Measurements from ENCODE around the gene MYRF.

Gene MYRF

GRCh38 chr11:61778357-61778886, 26.0 kb downstream of the MYRF start:
- DNase-seq, result no peak

- no peak for DNase-seq
These were observed 26.6 kb downstream of the MYRF start for GRCh38 chr11:61778920-61779650.

DNA sequence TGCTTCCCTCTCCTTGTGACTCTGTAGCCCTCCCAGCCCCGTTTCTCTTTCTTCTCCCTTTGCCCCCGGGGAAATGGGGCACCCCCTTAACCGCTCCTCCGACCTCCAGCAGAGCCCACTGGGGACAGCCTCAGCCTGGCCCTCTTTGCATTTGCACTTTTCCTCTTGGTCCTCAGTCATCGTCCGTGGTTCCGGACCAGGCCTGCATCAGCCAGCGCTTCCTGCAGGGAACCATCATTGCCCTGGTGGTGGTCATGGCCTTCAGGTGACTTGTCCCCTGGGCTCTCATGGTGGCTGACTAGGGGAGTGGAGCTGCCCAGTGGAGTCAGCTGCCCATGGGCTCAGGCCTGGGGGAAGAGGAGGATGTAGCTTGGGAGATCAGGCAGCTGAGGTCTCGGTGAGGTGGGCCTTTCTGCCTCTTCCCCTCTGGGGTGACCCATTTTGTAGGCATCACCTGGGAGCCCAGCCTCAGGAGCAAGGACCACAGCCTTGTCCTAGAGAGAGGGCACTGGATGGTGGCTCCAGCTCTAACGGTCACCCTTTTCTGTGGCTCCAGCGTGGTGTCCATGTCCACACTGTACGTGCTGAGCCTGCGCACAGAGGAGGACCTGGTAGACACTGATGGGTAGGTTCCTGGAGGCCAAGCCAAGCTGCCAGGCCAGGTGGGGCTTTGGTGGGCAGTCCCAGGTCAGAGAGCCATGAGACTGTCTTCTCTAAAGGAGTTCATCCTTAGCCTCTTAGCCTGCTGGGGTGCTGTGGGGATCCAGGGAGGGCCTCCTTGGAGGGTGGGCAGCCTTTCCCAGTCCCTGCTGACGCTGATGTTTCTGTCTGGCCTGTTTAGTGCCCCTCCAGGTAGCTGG, 27.5 kb downstream of the MYRF start:
- no peak for DNase-seq

GRCh38 chr11:61780581-61781162, 28.2 kb downstream of the MYRF start:
- no peak for DNase-seq

GRCh38 chr11:61781585-61781984, 29.1 kb downstream of the MYRF start:
- no peak for DNase-seq

- no peak for DNase-seq
These were observed 29.9 kb downstream of the MYRF start for GRCh38 chr11:61782299-61782698.

GRCh38 chr11:61782841-61783240, 30.4 kb downstream of the MYRF start:
- no peak for DNase-seq

DNA sequence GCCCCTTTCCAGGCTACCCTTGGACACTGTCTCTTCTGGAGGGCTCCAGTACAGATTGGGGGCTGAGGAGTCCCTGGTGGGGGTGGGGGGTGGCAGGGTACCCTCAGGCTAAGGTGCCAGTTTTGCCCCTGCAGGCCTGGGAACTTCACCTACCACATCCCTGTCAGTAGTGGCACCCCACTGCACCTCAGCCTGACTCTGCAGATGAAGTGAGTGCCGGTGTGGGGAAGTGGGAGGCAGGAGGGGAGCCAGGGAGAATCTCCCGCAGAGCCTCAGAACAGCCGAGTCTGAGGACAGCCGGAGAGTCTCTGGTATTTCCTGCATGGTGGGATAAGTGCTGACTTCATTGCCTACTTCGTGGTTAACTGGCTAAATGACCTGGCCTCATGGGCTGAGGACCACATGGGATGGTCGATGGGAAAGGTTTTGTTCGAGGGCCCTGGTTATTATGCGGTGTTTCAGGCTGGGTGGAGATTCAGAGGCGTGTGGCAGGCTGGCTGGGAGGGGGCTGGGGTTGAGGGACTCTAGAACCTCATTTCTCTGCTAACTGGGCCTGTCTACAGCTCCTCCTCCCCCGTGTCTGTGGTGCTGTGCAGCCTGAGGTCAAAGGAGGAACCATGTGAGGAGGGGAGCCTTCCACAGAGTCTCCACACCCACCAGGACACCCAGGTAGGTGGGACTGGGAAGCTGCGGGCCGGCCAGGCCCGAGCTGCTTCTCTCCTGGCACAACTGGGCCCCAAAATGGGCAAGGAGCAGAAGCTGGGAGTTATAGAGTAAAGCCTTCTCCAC, 31.5 kb downstream of the MYRF start:
- DNase-seq, result no peak

DNA sequence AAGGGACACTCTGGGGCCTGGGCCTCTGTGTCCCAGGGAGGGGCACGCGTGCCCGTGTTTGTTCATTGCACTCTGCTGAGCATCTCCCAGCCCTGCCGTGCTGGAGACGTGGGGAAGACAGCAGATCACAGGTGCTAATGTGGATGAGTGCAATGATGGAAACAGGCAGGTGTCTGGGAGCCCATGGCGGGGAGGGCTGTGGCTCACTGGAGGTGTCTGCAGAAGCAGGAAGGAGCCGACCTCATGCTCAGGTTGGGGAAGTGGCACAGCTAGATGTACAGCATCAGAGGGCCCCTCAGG, 32.0 kb downstream of the MYRF start:
- DNase-seq, result no peak

GRCh38 chr11:61785837-61786402, 33.5 kb downstream of the MYRF start:
- DNase-seq, result no peak

GRCh38 chr11:61787928-61788491, 35.6 kb downstream of the MYRF start:
- DNase-seq, result peak in 1 of 2 experiments; percentile 26

GRCh38 chr11:61791737-61792309, 39.4 kb downstream of the MYRF start:
- peak; percentile 43 to 61 for DNase-seq

DNA sequence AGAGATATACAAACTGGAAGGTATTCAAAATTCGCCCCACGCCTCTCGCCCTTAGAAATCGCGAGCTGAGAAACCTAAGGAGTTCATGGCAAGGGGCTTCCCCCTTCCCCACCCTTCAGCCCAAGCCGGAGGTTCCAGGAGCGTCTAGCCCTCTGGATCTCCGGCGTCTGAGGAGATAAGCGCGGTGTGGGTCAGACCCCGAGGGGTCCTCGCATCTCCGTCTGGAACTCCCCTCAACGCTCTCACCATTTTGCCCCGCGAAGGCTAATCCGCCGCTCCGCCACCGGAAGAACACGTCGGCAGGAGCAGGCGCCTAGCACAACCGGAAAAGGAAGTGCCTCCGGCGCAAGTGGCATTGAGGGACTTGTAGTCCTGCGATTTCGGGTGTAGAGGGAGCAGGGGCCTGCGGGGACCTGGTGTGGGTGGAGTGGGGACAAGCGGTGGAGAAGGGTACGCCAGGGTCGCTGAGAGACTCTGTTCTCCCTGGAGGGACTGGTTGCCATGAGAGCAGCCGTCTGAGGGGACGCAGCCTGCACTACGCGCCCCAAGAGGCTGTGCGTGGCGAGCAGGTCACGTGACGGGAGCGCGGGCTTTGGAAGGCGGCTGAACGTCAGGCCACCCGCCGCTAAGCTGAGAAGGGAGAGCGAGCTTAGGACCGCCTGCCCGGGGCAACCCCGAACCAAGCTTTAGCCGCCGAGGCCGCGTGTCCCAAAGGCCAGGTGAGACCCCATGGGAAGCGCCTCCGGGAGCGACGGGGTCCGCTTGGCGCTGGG, 40.1 kb downstream of the MYRF start, which contains the start of the genes FEN1 and TMEM258:
Gene FEN1, plus strand, starts transcription at position 602 of the 773 bp plus-strand sequence. CDS start 2,451 bp downstream, outside the sequence.
Gene TMEM258, minus strand, starts transcription at position 290 of the 773 bp plus-strand sequence. Its CDS starts 41 bp downstream, at position 249.
- peak; percentile 88 to 90 for DNase-seq

DNA sequence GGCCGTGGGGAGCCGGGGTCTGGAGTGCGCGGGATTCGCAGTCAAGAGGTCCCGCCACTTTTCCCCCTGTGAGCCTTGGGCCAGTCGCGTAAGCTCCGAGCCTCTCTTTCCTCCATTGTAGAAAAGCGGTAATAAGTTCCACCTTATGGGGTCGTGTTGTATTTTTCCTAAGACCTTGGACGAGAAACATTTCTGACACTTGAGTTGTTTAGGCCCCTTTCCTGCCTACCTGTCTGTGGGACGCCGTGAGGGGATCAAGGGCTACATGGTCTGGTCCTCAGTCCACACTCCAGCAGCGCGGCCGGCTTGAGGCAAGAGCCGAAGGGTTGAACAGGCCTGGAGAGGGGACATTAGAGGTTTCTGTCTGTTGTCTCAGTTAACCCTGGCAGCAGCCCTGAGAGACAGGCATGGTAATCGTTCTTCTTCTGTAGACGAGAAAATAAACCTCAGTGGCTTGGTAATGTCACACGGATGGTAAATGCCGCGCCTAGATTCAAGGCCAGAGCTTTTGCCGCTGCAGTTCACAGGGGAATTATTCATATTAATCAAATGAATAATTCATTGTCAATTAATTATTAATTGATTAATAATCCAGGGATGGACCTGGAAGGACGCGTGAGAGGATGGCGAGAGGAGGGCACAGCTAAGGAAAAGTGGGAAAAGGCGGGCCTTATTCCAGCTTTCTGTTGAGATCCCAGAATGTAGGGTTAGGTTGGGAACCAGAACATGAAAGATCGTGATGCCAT, 40.8 kb downstream of the MYRF start:
- peak; percentile 16 to 20 for DNase-seq

DNA sequence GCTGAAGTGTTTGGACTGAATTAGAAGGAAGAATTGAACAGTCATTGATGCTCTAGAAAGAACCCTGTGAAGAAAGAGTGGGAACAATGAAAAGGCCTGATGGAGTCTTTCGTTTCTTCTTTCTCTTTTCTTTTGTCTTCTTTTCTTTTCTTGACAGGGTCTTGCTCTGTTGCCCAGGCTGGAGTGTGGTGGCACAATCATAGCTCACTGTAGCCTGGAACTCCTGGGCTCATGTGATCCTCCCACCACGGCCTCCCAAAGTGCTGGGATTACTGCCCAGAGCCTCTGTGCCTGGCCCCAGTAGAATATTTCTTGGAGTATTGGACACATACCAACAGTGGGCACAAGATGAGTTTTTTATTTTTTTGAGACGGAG, 41.4 kb downstream of the MYRF start:
- no peak for DNase-seq

DNA sequence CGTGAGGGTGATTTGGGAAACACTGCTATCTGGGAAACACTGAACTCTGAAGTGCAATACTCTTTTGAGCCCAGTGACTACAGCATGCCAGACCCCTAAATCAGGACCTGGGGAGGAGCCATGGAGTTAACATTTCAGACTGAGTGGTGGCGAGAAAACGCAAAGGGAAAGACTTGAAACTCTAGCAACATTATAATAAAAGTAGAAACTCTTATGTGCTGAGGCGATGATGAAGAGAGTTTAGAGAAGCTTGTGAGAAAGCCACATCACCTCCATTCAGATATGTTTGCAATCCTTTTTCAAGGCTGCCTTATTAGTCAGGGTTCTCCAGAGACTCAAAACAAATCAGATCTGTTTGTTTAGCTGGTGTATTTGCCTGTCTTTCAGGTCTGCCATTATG, 42.1 kb downstream of the MYRF start:
- no peak for DNase-seq

- no peak for DNase-seq
These were observed 43.0 kb downstream of the MYRF start for GRCh38 chr11:61795459-61795858.

DNA sequence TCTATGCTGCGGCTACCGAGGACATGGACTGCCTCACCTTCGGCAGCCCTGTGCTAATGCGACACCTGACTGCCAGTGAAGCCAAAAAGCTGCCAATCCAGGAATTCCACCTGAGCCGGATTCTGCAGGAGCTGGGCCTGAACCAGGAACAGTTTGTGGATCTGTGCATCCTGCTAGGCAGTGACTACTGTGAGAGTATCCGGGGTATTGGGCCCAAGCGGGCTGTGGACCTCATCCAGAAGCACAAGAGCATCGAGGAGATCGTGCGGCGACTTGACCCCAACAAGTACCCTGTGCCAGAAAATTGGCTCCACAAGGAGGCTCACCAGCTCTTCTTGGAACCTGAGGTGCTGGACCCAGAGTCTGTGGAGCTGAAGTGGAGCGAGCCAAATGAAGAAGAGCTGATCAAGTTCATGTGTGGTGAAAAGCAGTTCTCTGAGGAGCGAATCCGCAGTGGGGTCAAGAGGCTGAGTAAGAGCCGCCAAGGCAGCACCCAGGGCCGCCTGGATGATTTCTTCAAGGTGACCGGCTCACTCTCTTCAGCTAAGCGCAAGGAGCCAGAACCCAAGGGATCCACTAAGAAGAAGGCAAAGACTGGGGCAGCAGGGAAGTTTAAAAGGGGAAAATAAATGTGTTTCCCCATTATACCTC, 43.6 kb downstream of the MYRF start:
- no peak for DNase-seq

DNA sequence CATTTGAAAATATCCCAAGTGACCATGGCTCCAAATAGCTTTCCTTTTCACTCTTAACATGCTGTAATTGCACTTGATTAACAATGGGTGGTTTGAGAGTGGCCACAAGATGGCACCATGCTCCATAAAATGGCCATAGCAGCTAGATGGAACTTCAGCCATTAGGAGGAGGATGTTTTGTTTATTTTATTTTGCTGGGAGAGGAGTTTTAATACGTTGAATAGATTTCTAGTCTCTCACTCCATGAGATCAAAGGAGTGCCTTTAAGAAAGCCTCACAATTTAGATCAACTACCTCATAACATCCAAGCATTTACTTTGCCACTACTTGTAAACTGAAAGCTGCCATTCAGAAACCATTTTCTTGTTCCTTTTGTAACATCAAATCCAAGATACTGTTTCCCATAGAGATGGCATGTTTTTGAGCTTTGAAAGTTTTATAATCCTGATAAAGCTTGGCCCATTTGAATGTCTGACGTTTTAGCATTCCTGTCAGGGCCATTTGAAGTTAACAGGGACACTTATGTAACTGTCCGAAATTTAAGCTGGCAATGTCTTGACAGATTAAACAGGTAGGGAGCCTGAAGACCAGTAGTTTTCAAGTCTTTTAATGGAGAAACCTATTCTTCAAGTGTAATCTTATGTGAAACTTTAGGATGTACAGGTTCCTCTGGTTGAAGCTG, 45.0 kb downstream of the MYRF start:
- peak; percentile 55 to 68 for DNase-seq

Data from activated CD4-positive, alpha-beta T cell treated with anti-CD3 and anti-CD28 coated beads, Interleukin-2, amount 50 U/mL, for 48 hours (primary cell).